ENCODE data around the gene HECTD4. TPM values are rescaled to one million over a fixed set of nuclear protein-coding genes. Genes with fewer than 3 reads are reported as not detected.

The HECTD4 gene
- total and polyA plus RNA-seq, 12 donors, result 3.0 to 33.7 (median 23.9) TPM

DNA sequence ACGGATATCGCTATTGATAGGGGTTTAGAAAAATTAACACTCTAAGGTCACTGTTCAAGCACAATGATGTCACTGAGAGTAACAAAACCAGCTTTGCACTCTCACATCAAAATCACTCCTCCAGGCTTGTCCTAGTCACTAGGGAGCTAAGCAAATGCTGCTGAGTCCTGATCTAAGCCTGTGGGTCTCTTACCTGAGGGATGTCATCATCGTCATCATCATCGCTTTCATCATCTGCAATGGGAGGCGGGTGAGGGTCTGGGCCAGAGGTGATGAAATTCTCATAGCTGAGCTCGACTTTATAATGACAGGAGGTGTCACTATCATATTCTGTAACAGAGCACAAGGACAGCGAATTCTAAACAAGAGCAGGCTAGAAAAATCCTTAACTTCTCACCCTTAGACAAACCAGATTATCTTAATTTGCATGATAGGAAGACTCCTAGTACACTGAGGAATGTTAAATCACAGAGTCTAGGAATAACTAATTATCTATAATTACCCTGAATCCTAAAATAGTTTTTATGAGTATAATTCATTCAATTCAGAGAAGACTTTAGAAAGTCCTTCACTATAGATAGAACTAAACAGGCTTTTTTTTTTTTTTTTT, 173.8 kb downstream of the HECTD4 start:
- H3K27me3 ChIP-seq, result no peaks in the 10 kb centered on the region
- no peaks in the 10 kb centered on the region for H3K9me3 ChIP-seq
- H3K4me3 ChIP-seq, result no peak overlapping the region
- 82 to 92% methylated on average over 7 of the region's 7 CpGs for WGBS, 2 donors
- DNase-seq, result no peak
- no peaks in the 10 kb centered on the region for H3K4me1 ChIP-seq
- intact Hi-C loops (cut with DNase I), result no loop called here
- TF ChIP-seq, protein P1, sequence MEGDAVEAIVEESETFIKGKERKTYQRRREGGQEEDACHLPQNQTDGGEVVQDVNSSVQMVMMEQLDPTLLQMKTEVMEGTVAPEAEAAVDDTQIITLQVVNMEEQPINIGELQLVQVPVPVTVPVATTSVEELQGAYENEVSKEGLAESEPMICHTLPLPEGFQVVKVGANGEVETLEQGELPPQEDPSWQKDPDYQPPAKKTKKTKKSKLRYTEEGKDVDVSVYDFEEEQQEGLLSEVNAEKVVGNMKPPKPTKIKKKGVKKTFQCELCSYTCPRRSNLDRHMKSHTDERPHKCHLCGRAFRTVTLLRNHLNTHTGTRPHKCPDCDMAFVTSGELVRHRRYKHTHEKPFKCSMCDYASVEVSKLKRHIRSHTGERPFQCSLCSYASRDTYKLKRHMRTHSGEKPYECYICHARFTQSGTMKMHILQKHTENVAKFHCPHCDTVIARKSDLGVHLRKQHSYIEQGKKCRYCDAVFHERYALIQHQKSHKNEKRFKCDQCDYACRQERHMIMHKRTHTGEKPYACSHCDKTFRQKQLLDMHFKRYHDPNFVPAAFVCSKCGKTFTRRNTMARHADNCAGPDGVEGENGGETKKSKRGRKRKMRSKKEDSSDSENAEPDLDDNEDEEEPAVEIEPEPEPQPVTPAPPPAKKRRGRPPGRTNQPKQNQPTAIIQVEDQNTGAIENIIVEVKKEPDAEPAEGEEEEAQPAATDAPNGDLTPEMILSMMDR (IDR thresholded peaks at IDR 0.05), result no peak
- ATAC-seq, result no peak
- H3K36me3 ChIP-seq, result peaks cover 0 to 100% (median 48%) of the 10 kb centered on the region in 9 donors
- H3K27ac ChIP-seq, result no peak overlapping the region

DNA sequence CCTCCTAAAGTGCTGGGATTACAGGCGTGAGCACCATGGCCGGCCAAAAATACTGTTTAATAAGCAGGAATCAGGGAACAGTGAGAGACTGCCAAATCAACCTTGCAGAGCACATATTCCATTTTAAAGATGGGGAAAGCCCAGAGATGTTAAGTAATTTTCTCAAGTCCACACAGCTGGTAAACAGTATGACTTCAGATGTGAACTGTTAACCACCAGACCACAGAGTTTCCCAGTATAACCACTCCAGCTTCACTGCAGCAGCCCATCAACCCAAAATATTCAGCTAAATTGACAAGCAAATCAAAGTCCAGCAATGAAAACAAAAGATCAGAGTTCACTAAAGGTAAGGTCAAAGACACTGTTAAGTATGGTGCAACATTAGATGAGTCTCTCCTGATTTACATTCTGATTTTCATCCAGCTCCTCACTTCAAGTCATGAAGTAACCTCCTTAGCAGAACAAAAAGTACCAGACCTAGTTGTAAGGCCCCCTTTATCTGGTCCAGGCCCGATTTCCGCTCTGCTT, 174.8 kb downstream of the HECTD4 start:
- no peak overlapping the region for H3K27ac ChIP-seq
- no peaks in the 10 kb centered on the region for H3K4me1 ChIP-seq
- no peaks in the 10 kb centered on the region for H3K9me3 ChIP-seq
- TF ChIP-seq, protein P1 (IDR thresholded peaks at IDR 0.05), result no peak
- H3K4me3 ChIP-seq, result no peak overlapping the region
- no peak for ATAC-seq
- intact Hi-C loops (cut with DNase I), result no loop called here
- peaks cover 0 to 100% (median 56%) of the 10 kb centered on the region in 9 donors for H3K36me3 ChIP-seq
- 96 to 98% methylated on average over 4 of the region's 4 CpGs for WGBS, 2 donors
- DNase-seq, result no peak
- H3K27me3 ChIP-seq, result no peaks in the 10 kb centered on the region

DNA sequence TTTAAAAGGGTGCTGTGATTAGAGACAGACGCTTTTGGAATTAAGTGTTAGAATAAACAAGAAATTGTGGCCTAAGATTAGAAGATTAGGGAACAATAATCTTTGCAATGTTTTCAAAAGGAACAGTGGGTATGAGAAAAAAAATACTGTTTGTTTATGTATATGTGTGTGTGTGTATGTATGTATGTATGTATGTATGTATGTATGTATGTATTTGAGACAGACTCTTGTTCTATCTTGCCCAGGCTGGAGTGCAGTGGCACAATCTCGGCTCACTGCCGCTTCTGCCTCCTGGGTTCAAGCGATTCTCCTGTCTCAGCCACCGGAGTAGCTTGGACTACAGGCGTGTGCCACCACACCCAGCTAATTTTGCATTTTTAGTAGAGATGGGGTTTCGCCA, 175.3 kb downstream of the HECTD4 start:
- ATAC-seq, result no peak

DNA sequence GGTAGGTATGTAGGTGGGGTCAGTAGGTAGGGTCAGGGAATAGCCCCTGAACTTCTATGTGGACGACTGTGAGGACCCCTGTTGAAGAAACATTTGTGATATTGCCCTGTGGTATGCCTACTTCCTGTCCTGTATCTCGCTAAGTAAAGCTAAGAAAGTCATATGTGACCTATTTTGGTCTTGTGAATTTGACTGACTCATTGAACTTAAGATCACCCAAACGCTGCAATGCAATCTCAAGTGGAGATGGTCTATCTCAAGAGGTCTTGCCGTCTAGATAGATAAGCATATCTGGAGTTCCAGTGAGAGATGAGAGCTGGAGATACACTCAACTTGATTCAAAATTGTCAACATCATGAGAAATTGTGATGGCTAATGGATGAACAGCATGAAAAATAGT, 183.1 kb downstream of the HECTD4 start:
- no peak overlapping the region for H3K4me3 ChIP-seq
- H3K36me3 ChIP-seq, result peaks cover 0 to 99% (median 48%) of the 10 kb centered on the region in 9 donors
- WGBS, 2 donors, result 41 to 52% methylated on average over 4 of the region's 4 CpGs
- DNase-seq, result no peak
- TF ChIP-seq, protein P1 (IDR thresholded peaks at IDR 0.05), result no peak
- ATAC-seq, result no peak
- intact Hi-C loops (cut with DNase I), result loop anchor here in 8 of 10 donors (2.0 to 10.0 kb wide), 3 partner anchors 186 to 188 kb away; partner anchors contain the start of gene HECTD4 (in 1 of the 8)
- no peaks in the 10 kb centered on the region for H3K9me3 ChIP-seq
- no peaks in the 10 kb centered on the region for H3K4me1 ChIP-seq
- no peak overlapping the region for H3K27ac ChIP-seq
- no peaks in the 10 kb centered on the region for H3K27me3 ChIP-seq

More for the DNA sequence above, 175.3 kb downstream of the HECTD4 start:
- intact Hi-C loops (cut with DNase I), result no loop called here
- TF ChIP-seq, protein P1 (IDR thresholded peaks at IDR 0.05), result no peak
- DNase-seq, result no peak
- H3K27me3 ChIP-seq, result no peaks in the 10 kb centered on the region
- H3K4me3 ChIP-seq, result no peak overlapping the region
- 95 to 97% methylated on average over 7 of the region's 7 CpGs for WGBS, 2 donors
- no peaks in the 10 kb centered on the region for H3K4me1 ChIP-seq
- no peaks in the 10 kb centered on the region for H3K9me3 ChIP-seq
- no peak overlapping the region for H3K27ac ChIP-seq
- H3K36me3 ChIP-seq, result peaks cover 0 to 100% (median 56%) of the 10 kb centered on the region in 9 donors

All from heart right ventricle (tissue), 16 donors.